ENCODE measurements around the gene MYLIP.

Gene MYLIP

DNA sequence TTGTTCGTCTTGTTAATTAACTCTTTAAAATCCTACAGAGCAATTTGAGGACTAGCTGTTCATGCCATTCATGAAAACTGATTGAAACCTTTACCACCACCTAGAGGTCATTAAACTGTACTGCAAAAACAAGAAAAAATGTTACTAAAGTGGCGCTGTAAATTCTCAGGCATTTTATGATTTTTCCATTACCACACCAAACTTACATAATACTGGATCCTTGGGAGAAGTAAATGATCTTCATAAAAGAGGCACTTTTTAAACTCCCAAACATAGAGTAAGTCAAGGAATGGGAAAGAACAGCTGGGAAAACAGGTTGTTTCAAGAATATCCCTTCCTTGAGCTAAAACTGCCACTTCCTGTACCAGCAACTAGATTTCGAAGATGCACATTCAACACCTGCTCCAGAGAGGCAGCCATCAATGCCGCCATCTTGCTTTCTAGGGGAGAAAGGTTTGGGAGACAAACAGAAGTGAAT is 54.3 kb downstream of the MYLIP start:
- POLR2A ChIA-PET = interaction anchor here (1.1 to 2.7 kb wide), 2 partner anchors 53 to 54 kb away, joined by 4 to 25 read pairs; partner anchors contain the start of gene MYLIP
- Histone ChIP-seq H3K36me3 (ENCODE audit: control insufficient read depth in 2 of 2, insufficient read depth in 1 of 2, low read length in 2 of 2) (no peaks in the 10 kb centered on the region), H3K4me3 (ENCODE audit: low read depth, low read length) (no peak overlapping the region)

DNA sequence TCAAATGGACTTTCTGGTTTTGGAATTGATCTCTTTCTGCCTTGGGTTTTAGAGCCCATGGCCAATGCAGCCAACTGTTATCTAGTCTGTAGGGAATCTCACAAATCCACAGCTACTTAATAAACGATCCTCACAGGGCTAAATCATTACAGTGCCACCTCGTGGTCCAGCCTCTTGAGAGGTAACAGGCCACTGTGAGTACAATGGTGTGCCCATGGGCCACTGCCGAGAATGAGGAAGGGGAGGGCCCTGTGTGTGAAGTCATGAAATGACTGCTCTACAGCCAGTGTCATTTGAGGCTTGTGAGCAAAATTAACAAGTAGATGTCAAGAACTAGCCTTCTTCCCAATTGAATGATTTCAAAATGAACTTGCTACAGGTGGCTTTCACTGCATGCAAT is 55.2 kb downstream of the MYLIP start:
- H3K4me1 ChIP-seq (ENCODE audit: control insufficient read depth, insufficient read depth, low read length) = no peaks in the 10 kb centered on the region
- H3K9me3 ChIP-seq (ENCODE audit: control insufficient read depth, insufficient read depth, low read depth, low read length) = no peaks in the 10 kb centered on the region
- POLR2A ChIA-PET = interaction anchor here (2.7 kb wide), 1 partner anchor 55 kb away, joined by 25 read pairs; the partner anchor contains the start of gene MYLIP
- no peak overlapping the region for H3K4me3 ChIP-seq (ENCODE audit: low read depth, low read length)
- H3K36me3 ChIP-seq (ENCODE audit: control insufficient read depth in 2 of 2, insufficient read depth in 1 of 2, low read length in 2 of 2) = no peaks in the 10 kb centered on the region
- TF ChIP-seq ZNF654 (tag by site-specific recombination; IDR thresholded peaks at IDR 0.05; ENCODE audit: low read depth) (peak; percentile 14; the same call in 1 of the 2 replicates), ZNF19 (tag by site-specific recombination; IDR thresholded peaks at IDR 0.05; ENCODE audit: low read depth) (no peak)
- H3K27ac ChIP-seq (ENCODE audit: extremely low read depth, low read depth, low read length) = no peak overlapping the region
- CTCF ChIA-PET = interaction anchor here (0.6 to 3.6 kb wide), 19 partner anchors 10 to 996 kb away, joined by 3 to 44 read pairs (median 6); no protein-coding TSS in a partner anchor

More for the DNA sequence above, 54.3 kb downstream of the MYLIP start:
- CTCF ChIA-PET = interaction anchor here (0.5 to 3.6 kb wide), 69 partner anchors 9 to 1133 kb away, joined by 3 to 44 read pairs (median 4); partner anchors contain the start of genes DTNBP1 and MYLIP
- Histone ChIP-seq H3K9me3 (ENCODE audit: control insufficient read depth, insufficient read depth, low read depth, low read length) (no peaks in the 10 kb centered on the region), H3K4me1 (ENCODE audit: control insufficient read depth, insufficient read depth, low read length) (no peaks in the 10 kb centered on the region), H3K27ac (ENCODE audit: extremely low read depth, low read depth, low read length) (no peak overlapping the region)
- TF ChIP-seq ZNF654 (tag by site-specific recombination; IDR thresholded peaks at IDR 0.05; ENCODE audit: low read depth) (peak; percentile 77), ZEB2 (tag by site-specific recombination; IDR thresholded peaks at IDR 0.05) (0 out of 2 replicates have a peak, but pooled peaks have one; percentile 20), ZNF530 (tag by site-specific recombination; IDR thresholded peaks at IDR 0.05; ENCODE audit: low read depth) (no peak), ZNF629 (tag by site-specific recombination; IDR thresholded peaks at IDR 0.05) (peak; percentile 28; the same call in 1 of the 2 replicates), ZNF660 (tag by site-specific recombination; IDR thresholded peaks at IDR 0.05) (0 out of 2 replicates have a peak, but pooled peaks have one; percentile 68), ZBTB21 (tag by site-specific recombination; IDR thresholded peaks at IDR 0.05) (0 out of 2 replicates have a peak, but pooled peaks have one; percentile 24), ZNF19 (tag by site-specific recombination; IDR thresholded peaks at IDR 0.05; ENCODE audit: low read depth) (no peak)
- TF ChIP-seq, protein P1, sequence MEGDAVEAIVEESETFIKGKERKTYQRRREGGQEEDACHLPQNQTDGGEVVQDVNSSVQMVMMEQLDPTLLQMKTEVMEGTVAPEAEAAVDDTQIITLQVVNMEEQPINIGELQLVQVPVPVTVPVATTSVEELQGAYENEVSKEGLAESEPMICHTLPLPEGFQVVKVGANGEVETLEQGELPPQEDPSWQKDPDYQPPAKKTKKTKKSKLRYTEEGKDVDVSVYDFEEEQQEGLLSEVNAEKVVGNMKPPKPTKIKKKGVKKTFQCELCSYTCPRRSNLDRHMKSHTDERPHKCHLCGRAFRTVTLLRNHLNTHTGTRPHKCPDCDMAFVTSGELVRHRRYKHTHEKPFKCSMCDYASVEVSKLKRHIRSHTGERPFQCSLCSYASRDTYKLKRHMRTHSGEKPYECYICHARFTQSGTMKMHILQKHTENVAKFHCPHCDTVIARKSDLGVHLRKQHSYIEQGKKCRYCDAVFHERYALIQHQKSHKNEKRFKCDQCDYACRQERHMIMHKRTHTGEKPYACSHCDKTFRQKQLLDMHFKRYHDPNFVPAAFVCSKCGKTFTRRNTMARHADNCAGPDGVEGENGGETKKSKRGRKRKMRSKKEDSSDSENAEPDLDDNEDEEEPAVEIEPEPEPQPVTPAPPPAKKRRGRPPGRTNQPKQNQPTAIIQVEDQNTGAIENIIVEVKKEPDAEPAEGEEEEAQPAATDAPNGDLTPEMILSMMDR (tag by site-specific recombination; IDR thresholded peaks at IDR 0.05) = peak; percentile 32; the same call in 1 of the 2 replicates
- TF ChIP-seq, protein P2, sequence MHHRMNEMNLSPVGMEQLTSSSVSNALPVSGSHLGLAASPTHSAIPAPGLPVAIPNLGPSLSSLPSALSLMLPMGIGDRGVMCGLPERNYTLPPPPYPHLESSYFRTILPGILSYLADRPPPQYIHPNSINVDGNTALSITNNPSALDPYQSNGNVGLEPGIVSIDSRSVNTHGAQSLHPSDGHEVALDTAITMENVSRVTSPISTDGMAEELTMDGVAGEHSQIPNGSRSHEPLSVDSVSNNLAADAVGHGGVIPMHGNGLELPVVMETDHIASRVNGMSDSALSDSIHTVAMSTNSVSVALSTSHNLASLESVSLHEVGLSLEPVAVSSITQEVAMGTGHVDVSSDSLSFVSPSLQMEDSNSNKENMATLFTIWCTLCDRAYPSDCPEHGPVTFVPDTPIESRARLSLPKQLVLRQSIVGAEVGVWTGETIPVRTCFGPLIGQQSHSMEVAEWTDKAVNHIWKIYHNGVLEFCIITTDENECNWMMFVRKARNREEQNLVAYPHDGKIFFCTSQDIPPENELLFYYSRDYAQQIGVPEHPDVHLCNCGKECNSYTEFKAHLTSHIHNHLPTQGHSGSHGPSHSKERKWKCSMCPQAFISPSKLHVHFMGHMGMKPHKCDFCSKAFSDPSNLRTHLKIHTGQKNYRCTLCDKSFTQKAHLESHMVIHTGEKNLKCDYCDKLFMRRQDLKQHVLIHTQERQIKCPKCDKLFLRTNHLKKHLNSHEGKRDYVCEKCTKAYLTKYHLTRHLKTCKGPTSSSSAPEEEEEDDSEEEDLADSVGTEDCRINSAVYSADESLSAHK (tag by site-specific recombination; IDR thresholded peaks at IDR 0.05) = no peak
- TF ChIP-seq, protein P3, sequence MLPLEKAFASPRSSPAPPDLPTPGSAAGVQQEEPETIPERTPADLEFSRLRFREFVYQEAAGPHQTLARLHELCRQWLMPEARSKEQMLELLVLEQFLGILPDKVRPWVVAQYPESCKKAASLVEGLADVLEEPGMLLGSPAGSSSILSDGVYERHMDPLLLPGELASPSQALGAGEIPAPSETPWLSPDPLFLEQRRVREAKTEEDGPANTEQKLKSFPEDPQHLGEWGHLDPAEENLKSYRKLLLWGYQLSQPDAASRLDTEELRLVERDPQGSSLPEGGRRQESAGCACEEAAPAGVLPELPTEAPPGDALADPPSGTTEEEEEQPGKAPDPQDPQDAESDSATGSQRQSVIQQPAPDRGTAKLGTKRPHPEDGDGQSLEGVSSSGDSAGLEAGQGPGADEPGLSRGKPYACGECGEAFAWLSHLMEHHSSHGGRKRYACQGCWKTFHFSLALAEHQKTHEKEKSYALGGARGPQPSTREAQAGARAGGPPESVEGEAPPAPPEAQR (tag by site-specific recombination; IDR thresholded peaks at IDR 0.05) = no peak

DNA sequence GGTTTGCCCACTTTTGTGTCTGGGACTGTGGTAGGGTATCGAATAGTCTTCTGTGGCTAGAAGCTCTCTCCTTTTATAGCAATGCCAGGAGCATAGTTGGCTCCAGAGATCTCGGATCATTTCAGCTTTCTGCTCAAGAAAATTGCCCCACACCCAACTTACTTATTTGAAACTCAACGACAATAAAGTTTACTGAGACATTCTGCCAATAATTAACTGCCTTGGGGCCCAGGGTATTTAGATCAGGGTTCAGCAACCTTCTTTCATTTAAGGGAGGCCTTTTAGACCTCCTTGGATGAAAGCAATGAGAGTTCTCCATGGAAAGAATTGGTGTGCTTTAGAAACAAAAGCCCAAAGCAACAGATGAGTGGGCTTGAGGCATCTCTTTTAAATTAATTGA is 55.7 kb downstream of the MYLIP start:
- no peaks in the 10 kb centered on the region for H3K4me1 ChIP-seq (ENCODE audit: control insufficient read depth, insufficient read depth, low read length)
- no peak overlapping the region for H3K27ac ChIP-seq (ENCODE audit: extremely low read depth, low read depth, low read length)
- no peaks in the 10 kb centered on the region for H3K9me3 ChIP-seq (ENCODE audit: control insufficient read depth, insufficient read depth, low read depth, low read length)
- TF ChIP-seq, protein P4, sequence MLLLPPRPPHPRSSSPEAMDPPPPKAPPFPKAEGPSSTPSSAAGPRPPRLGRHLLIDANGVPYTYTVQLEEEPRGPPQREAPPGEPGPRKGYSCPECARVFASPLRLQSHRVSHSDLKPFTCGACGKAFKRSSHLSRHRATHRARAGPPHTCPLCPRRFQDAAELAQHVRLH (tag by site-specific recombination; IDR thresholded peaks at IDR 0.05) = no peak
- ChIA-PET POLR2A (interaction anchor here (2.7 kb wide), 1 partner anchor 56 kb away, joined by 25 read pairs; the partner anchor contains the start of gene MYLIP), CTCF (interaction anchor here (0.6 to 3.6 kb wide), 10 partner anchors 11 to 750 kb away, joined by 3 to 44 read pairs (median 7); no protein-coding TSS in a partner anchor)
- no peak overlapping the region for H3K4me3 ChIP-seq (ENCODE audit: low read depth, low read length)
- no peaks in the 10 kb centered on the region for H3K36me3 ChIP-seq (ENCODE audit: control insufficient read depth in 2 of 2, insufficient read depth in 1 of 2, low read length in 2 of 2)
